Parathyroid adenoma (tissue), 2 donors: ENCODE results near the gene XAB2.

Experiments used
- H2AFZ ChIP-seq: fragments of 300-600 bp; sonication (generic); one replicate; pipeline ENCODE4 v1.7.0; 2017; ENCODE audit warnings: antibody characterized with exemption, mild to moderate bottlenecking
- H3K27ac ChIP-seq: fragments of 300-600 bp; sonication (generic); one replicate; pipeline ENCODE4 v1.7.0; 2017
- H3K27me3 ChIP-seq: fragments of 300-600 bp; sonication (generic); one replicate; pipeline ENCODE4 v1.7.0; 2017; ENCODE audit warnings: low read length; ENCODE audit not compliant: control insufficient read depth, insufficient read depth
- H3K36me3 ChIP-seq: fragments of 300-600 bp; sonication (generic); one replicate; pipeline ENCODE4 v1.7.0; 2017; ENCODE audit warnings: low read length; ENCODE audit not compliant: control insufficient read depth, insufficient read depth
- H3K4me1 ChIP-seq: fragments of 300-600 bp; sonication (generic); one replicate; pipeline ENCODE4 v1.7.0; 2017; ENCODE audit warnings: control low read depth
- H3K4me2 ChIP-seq: fragments of 300-600 bp; sonication (generic); one replicate; pipeline ENCODE4 v1.7.0; 2017; ENCODE audit warnings: low read length
- H3K4me3 ChIP-seq: fragments of 300-600 bp; sonication (generic); one replicate; pipeline ENCODE4 v1.7.0; 2017; ENCODE audit warnings: low read depth, low read length
- H3K79me2 ChIP-seq: fragments of 300-600 bp; sonication (generic); one replicate; pipeline ENCODE4 v1.7.0; 2017; ENCODE audit warnings: control low read depth
- H3K9ac ChIP-seq: fragments of 300-600 bp; sonication (generic); one replicate; pipeline ENCODE4 v1.7.0; 2017; ENCODE audit warnings: mild to moderate bottlenecking
- H3K9me3 ChIP-seq: fragments of 300-600 bp; sonication (generic); one replicate; pipeline ENCODE4 v1.7.0; 2017; ENCODE audit warnings: low read length; ENCODE audit not compliant: control insufficient read depth
- TF ChIP-seq, protein P1 (sequence below): fragments of 300-600 bp; sonication (generic); IDR thresholded peaks from one replicate; pipeline ENCODE4 v1.7.0; 2017; ENCODE audit warnings: antibody characterized with exemption, mild to moderate bottlenecking
- donor health status: primary hyperparathyroidism.

XAB2 gene

DNA sequence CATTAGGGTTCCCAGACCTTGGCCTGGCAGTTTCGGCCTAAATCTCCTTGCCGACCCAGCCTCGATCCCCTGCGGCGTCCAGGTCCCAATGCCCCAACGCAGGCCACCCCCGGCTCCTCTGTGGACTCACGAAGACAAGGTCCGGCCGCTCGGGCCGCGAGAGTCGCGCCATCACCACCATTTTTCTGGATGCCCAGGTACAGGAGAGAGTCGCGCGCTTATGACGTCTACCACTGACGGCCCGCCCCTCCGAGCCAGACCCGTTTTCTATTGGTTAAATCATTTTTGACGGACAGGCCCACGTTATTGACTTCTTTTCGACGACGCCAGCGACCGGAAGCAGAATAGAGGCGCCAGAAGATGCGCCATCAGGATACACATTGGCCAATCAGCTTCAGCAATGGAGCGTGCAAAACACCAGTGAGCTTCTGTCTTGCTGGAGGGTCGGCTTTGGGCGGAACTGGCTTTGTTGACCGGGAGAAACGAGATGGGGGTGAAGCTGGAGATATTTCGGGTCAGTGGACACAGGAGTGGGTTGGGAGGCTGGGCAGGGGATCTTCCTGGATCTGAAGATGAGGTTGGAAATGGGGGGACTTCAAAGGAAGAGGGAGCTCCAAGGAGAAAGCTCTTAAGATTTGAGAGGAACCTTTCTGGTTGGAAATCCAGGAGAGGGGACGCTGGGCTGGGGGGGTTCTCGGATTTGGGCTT lies at the start of gene XAB2, which contains the start of gene PET100:
Gene XAB2, minus strand, starts transcription at position 199 of the 708 bp plus-strand sequence. Its CDS starts 18 bp downstream, at position 181.
Gene PET100, plus strand, starts transcription at position 447 of the 708 bp plus-strand sequence. Its CDS starts 41 bp downstream, at position 488.
- TF ChIP-seq, protein P1, sequence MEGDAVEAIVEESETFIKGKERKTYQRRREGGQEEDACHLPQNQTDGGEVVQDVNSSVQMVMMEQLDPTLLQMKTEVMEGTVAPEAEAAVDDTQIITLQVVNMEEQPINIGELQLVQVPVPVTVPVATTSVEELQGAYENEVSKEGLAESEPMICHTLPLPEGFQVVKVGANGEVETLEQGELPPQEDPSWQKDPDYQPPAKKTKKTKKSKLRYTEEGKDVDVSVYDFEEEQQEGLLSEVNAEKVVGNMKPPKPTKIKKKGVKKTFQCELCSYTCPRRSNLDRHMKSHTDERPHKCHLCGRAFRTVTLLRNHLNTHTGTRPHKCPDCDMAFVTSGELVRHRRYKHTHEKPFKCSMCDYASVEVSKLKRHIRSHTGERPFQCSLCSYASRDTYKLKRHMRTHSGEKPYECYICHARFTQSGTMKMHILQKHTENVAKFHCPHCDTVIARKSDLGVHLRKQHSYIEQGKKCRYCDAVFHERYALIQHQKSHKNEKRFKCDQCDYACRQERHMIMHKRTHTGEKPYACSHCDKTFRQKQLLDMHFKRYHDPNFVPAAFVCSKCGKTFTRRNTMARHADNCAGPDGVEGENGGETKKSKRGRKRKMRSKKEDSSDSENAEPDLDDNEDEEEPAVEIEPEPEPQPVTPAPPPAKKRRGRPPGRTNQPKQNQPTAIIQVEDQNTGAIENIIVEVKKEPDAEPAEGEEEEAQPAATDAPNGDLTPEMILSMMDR: no peak
- Histone ChIP-seq H3K4me1 (no peaks in the 10 kb centered on the region), H3K9ac (peak within 1 kb of the TSS; percentile 90), H3K27me3 (no peaks in the 10 kb centered on the region), H3K27ac (peak within 1 kb of the TSS; percentile 68), H3K4me2 (peak within 1 kb of the TSS; percentile 98), H3K4me3 (peak within 1 kb of the TSS; percentile 91), H3K36me3 (no peaks in the 10 kb centered on the region), H3K9me3 (no peaks in the 10 kb centered on the region), H2AFZ (peak within 1 kb of the TSS; percentile 78), H3K79me2 (peaks cover 49% of the 10 kb centered on the region)

DNA sequence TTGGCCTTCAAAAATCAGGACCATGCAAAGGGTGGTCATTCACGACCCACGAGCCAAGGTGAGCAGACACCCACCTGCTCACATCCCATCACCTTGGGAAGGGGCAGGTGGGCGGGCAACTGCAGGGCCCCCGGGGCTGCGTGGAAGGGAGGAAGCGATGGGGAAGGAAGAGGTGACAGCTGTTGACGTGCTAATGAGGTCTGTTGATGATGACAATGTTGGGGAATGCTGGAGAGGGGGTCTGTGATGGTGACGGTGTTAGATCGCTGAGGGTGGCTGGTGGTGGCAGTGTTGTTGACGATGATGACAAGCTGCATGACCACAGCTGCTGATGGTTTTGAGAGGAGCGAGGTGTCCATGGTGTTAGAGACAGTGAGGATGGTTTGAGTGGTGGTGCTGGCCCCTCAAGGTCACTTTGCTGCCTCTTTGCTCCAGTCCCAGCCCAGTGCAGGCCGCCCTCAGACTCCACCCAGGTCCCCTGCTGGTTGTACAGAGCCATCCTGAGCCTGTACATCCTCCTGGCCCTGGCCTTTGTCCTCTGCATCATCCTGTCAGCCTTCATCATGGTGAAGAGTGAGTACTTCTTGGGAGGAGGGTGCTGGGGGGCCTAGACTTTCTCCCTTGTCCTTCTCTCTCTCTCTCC lies 48.4 kb upstream of the XAB2 start:
- TF ChIP-seq, protein P1: no peak
- Histone ChIP-seq H3K27me3 (peaks cover 3% of the 10 kb centered on the region), H3K79me2 (no peaks in the 10 kb centered on the region)

DNA sequence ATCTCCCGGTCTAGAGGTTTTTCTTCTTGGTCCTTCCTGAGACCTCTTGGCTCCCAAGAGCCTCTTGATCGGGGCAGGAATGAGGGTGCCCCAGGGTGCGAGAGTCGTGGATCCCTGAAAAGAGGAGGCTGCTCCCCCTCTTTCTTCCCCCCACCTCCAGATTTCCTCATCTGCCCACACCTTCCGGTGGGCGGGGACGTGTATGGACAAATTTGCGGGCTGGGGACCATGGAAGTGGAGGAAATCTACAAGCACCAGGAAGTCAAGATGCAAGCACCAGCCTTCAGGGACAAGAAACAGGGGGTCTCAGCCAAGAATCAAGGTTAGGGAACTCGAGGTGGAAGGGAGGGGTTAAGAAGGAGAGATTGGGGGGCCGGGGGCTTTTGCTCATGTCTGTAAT lies 47.5 kb upstream of the XAB2 start, which contains the start of gene MCEMP1:
Gene MCEMP1, plus strand, starts transcription at position 237 of the 400 bp plus-strand sequence. Its CDS starts 31 bp downstream, at position 268.
- no peak within 1 kb of the TSS for H3K4me2 ChIP-seq
- no peaks in the 10 kb centered on the region for H3K79me2 ChIP-seq
- peaks cover 3% of the 10 kb centered on the region for H3K4me1 ChIP-seq
- no peak within 1 kb of the TSS for H3K27ac ChIP-seq
- H3K4me3 ChIP-seq: no peak within 1 kb of the TSS
- no peaks in the 10 kb centered on the region for H3K36me3 ChIP-seq
- peaks cover 3% of the 10 kb centered on the region for H3K27me3 ChIP-seq
- H3K9ac ChIP-seq: no peak within 1 kb of the TSS
- TF ChIP-seq, protein P1: no peak
- no peak within 1 kb of the TSS for H2AFZ ChIP-seq
- H3K9me3 ChIP-seq: no peaks in the 10 kb centered on the region

More for the DNA sequence above, 48.4 kb upstream of the XAB2 start:
- Histone ChIP-seq H3K9me3 (no peaks in the 10 kb centered on the region), H3K4me1 (peaks cover 3% of the 10 kb centered on the region), H3K4me3 (no peak overlapping the region), H3K27ac (no peak overlapping the region), H2AFZ (no peak overlapping the region), H3K4me2 (no peak overlapping the region), H3K9ac (no peak overlapping the region), H3K36me3 (no peaks in the 10 kb centered on the region)

DNA sequence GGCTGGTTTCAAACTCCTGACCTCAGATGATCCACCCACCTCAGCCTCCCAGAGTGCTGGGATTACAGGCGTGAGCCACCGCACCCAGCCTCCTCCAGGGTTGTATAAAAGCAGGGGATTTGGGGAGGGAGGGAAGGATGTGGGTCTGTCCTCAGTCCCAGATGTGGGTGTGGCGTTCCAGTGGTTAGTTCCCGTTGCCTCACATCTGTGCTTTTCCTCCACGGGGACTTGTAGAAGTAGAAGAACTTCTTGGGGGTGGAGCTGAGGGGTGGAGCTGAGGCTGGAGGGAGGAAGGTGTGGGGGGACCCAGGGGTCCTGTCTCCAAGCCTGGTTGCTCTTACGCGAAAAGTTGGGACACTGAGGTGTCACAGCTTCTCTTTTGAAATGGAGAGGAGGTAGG lies 47.0 kb upstream of the XAB2 start:
- Histone ChIP-seq H3K79me2 (no peaks in the 10 kb centered on the region), H3K4me2 (no peak overlapping the region), H3K9me3 (no peaks in the 10 kb centered on the region), H3K9ac (no peak overlapping the region), H3K36me3 (no peaks in the 10 kb centered on the region), H3K27ac (no peak overlapping the region), H3K27me3 (peaks cover 3% of the 10 kb centered on the region), H3K4me1 (no peaks in the 10 kb centered on the region), H3K4me3 (no peak overlapping the region), H2AFZ (no peak overlapping the region)
- TF ChIP-seq, protein P1: no peak
